ENCODE measurements around the gene RUFY3.

DNA sequence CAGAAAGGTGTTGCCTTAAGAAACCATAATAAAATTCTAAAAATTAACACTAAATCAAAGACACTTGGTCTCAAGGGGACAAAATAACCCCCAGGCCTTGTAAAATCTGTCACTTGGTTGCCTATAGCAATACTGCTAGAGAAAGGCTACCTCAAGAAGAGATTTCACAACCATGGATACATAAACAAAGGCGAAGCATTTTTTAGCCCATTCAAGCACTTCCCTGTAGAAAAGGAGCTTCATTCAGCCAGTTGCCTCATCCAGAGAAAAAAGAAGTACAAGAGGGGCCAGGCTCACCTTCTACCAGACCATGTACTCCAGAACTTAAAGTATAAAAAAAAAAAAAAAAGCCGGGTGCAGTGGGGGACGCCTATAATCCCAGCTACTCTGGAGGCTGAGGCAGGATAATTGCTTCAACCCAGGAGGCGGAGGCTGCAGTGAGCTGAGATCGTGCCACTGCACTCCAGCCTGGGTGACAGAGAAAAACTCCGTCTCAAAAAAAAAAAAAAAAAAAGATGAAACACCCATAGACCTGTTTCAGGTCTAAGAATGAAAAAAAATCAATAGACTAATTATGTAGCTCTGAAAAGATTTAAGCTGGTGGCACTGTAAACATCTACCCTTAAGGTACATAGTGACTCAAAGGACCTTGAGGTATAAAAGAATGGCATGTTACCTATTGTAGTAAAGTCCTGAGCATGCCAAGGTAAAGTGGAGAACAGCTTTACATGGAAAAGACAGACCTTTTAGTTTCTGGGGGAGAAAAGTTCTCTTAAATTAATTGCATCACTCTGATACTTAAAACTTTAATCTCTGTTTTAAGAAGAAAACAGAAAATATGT is 18.0 kb downstream of the RUFY3 start:
- TF ChIP-seq, protein P1, sequence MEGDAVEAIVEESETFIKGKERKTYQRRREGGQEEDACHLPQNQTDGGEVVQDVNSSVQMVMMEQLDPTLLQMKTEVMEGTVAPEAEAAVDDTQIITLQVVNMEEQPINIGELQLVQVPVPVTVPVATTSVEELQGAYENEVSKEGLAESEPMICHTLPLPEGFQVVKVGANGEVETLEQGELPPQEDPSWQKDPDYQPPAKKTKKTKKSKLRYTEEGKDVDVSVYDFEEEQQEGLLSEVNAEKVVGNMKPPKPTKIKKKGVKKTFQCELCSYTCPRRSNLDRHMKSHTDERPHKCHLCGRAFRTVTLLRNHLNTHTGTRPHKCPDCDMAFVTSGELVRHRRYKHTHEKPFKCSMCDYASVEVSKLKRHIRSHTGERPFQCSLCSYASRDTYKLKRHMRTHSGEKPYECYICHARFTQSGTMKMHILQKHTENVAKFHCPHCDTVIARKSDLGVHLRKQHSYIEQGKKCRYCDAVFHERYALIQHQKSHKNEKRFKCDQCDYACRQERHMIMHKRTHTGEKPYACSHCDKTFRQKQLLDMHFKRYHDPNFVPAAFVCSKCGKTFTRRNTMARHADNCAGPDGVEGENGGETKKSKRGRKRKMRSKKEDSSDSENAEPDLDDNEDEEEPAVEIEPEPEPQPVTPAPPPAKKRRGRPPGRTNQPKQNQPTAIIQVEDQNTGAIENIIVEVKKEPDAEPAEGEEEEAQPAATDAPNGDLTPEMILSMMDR (conservative IDR thresholded peaks at IDR 0.05; ENCODE audit: low read depth, low read length) = no peak
- TF ChIP-seq EZH2 (IDR thresholded peaks at IDR 0.05; ENCODE audit: borderline replicate concordance, low read depth, low read length, poor library complexity, severe bottlenecking) = no peak

Measured in A673 (cell line).